K562 (cell line): ENCODE results near the gene KIF21A. TPM values are rescaled to one million over a fixed set of nuclear protein-coding genes. Genes with fewer than 3 reads are reported as not detected.

ENCODE experiments used
- ATAC-seq: fragments of 200-7000 bp; cut with Tn5 transposase; 3 replicates; pipeline ENCODE4 v1.9.1; 2020; ENCODE audit warnings: moderate library complexity
- BruUV-seq: library from RNA; stranded (reverse); fragments of 400-500 nt; replicated peaks from 2 replicates; lab custom pipeline; 2021; lab: Mats Ljungman, UMichigan
- CTCF ChIA-PET: fragments of 300-600 bp; formaldehyde crosslinking; extraction: SDS; loops from one replicate; lab custom pipeline; 2021; ENCODE audit warnings: low intra/inter-chr PET ratio; lab: Yijun Ruan, JAX
- POLR2A ChIA-PET: fragments of 300-600, 350-650 bp; sonication (Branson Sonifier 250); formaldehyde crosslinking; extraction: SDS; loops from one replicate; lab custom pipeline; 2021; ENCODE audit warnings: antibody characterized with exemption, inconsistent platforms; lab: Yijun Ruan, JAX
- DNase-seq, 4 experiments: peaks; one replicate each; pipeline versions ENCODE4 v3.0.0 to v3.0.0-alpha.2; 2011 to 2018; ENCODE audit warnings: low spot score in 3 of 4, mixed read lengths in 3 of 4; ENCODE audit errors: extremely low read depth in 1 of 4
- FAIRE-seq: peaks from 2 replicates; lab custom pipeline; 2011; peaks lifted over from hg19 to GRCh38; lab: Jason Lieb, UNC
- H2AFZ ChIP-seq: 2 replicates; pipeline ENCODE4 v1.6.0; 2011; ENCODE audit warnings: low read depth, low read length, control low read depth, inconsistent platforms
- H3K27ac ChIP-seq: fragments of 200-600 bp; 3 replicates; pipeline ENCODE4 v1.8.0; 2011; ENCODE audit warnings: low read depth, mild to moderate bottlenecking, control low read depth, inconsistent platforms, low read length, moderate library complexity, mixed read lengths; ENCODE audit errors: extremely low read depth
- H3K27me3 ChIP-seq, 2 experiments: fragments of 300-600 bp in 1 of 2; 2 replicates in 1 of 2; 3 replicates in 1 of 2; pipeline versions ENCODE4 v1.6.0 to v1.8.0; 2011; ENCODE audit warnings: inconsistent platforms in 2 of 2, low read length in 2 of 2, mild to moderate bottlenecking in 1 of 2, mixed read lengths in 1 of 2, moderate library complexity in 1 of 2; ENCODE audit not compliant: control insufficient read depth in 2 of 2, insufficient read depth in 2 of 2
- H3K36me3 ChIP-seq: fragments of 300-600 bp; 3 replicates; pipeline ENCODE4 v1.8.0; 2011; ENCODE audit warnings: mild to moderate bottlenecking, low read length, inconsistent platforms; ENCODE audit not compliant: control insufficient read depth, insufficient read depth
- H3K4me1 ChIP-seq, 2 experiments: fragments of 200-600 bp in 1 of 2; replicated peaks in 1 of 2; 2 replicates in 1 of 2; 3 replicates in 1 of 2; pipeline versions ENCODE4 v1.5.1 to v1.8.0; 2011; ENCODE audit warnings: inconsistent platforms in 2 of 2, low read length in 2 of 2, mild to moderate bottlenecking in 1 of 2, mixed read lengths in 1 of 2, moderate library complexity in 1 of 2; ENCODE audit not compliant: control insufficient read depth in 2 of 2, insufficient read depth in 2 of 2
- H3K4me2 ChIP-seq: 2 replicates; pipeline ENCODE4 v1.6.1; 2011; ENCODE audit warnings: low read length, control low read depth, inconsistent platforms, mixed read lengths; ENCODE audit not compliant: insufficient read depth
- H3K4me3 ChIP-seq: fragments of 200-600 bp; sonication (generic), shearing (Covaris generic); 2 replicates; pipeline ENCODE4 v1.5.1; 2016; ENCODE audit warnings: control low read depth, inconsistent platforms
- H3K79me2 ChIP-seq: fragments of 200-600 bp; 3 replicates; pipeline ENCODE4 v1.8.0; 2011; ENCODE audit warnings: low read length, inconsistent platforms; ENCODE audit not compliant: control insufficient read depth, insufficient read depth
- H3K9ac ChIP-seq, 2 experiments: 2 replicates each; pipeline versions ENCODE4 v1.6.0 to v1.6.1; 2011; ENCODE audit warnings: low read depth in 2 of 2, low read length in 2 of 2, control low read depth in 1 of 2, inconsistent platforms in 1 of 2, mild to moderate bottlenecking in 1 of 2, mixed read lengths in 1 of 2; ENCODE audit not compliant: insufficient read depth in 1 of 2
- H3K9me1 ChIP-seq: one replicate; pipeline ENCODE4 v1.6.0; 2011; ENCODE audit warnings: inconsistent platforms, mild to moderate bottlenecking, low read length, moderate library complexity; ENCODE audit not compliant: control insufficient read depth, insufficient read depth
- H3K9me3 ChIP-seq: replicated peaks from 2 replicates; pipeline ENCODE4 v1.5.1; 2011; ENCODE audit warnings: low read depth, low read length, inconsistent platforms; ENCODE audit not compliant: control insufficient read depth, insufficient read depth
- H4K20me1 ChIP-seq: replicated peaks from 2 replicates; pipeline ENCODE4 v1.6.1; 2011; ENCODE audit warnings: low read length, inconsistent platforms, mixed read lengths; ENCODE audit not compliant: control insufficient read depth, insufficient read depth
- BDP1 ChIP-seq: IDR thresholded peaks from 3 replicates; pipeline ENCODE4 v1.6.1; 2011; ENCODE audit not compliant: insufficient read length, insufficient read depth
- CEBPB ChIP-seq: fragments of 450-650 bp; IDR thresholded peaks from 2 replicates; pipeline ENCODE4 v1.6.1; 2016; ENCODE audit warnings: missing genetic modification characterization, missing compliant biosample characterization
- EWSR1 ChIP-seq: fragments of 450-650 bp; IDR thresholded peaks from 2 replicates; pipeline ENCODE4 v1.6.1; 2018; ENCODE audit warnings: borderline replicate concordance, mild to moderate bottlenecking, low read depth, moderate library complexity; ENCODE audit not compliant: partially characterized antibody
- KAT2B ChIP-seq: IDR thresholded peaks from one replicate; pipeline ENCODE4 v1.6.1; 2012; ENCODE audit warnings: low read depth, mild to moderate bottlenecking, control low read depth, inconsistent platforms, low read length, moderate library complexity
- KLF1 ChIP-seq: fragments of 450-650 bp; IDR thresholded peaks from 2 replicates; pipeline ENCODE4 v1.6.1; 2016; ENCODE audit warnings: missing genetic modification characterization, missing compliant biosample characterization
- PHF21A ChIP-seq: fragments of 450-650 bp; IDR thresholded peaks from 2 replicates; pipeline ENCODE4 v1.6.1; 2017; ENCODE audit warnings: low read depth, borderline replicate concordance
- POLR2AphosphoS5 ChIP-seq: IDR thresholded peaks from 2 replicates; pipeline ENCODE4 v1.6.1; 2011; ENCODE audit warnings: mild to moderate bottlenecking, low read depth, low read length, moderate library complexity; ENCODE audit not compliant: control insufficient read depth, insufficient read depth
- SMARCA4 ChIP-seq: fragments of 450-650 bp; IDR thresholded peaks from 2 replicates; pipeline ENCODE4 v1.6.1; 2016
- SMC3 ChIP-seq: conservative IDR thresholded peaks from 2 replicates; pipeline ENCODE4 v1.6.1; 2011; ENCODE audit warnings: low read depth, low read length, improper control_type of control experiment; ENCODE audit not compliant: insufficient read depth
- ZNF133 ChIP-seq: fragments of 250-450 bp; sonication (Bioruptor Pico); IDR thresholded peaks from 2 replicates; pipeline ENCODE4 v1.4.0; 2020; ENCODE audit warnings: mild to moderate bottlenecking
- ZNF24 ChIP-seq: fragments of 450-650 bp; IDR thresholded peaks from 2 replicates; pipeline ENCODE4 v1.6.1; 2016
- ZNF764 ChIP-seq: fragments of 250-450 bp; sonication (Bioruptor Pico); IDR thresholded peaks from 2 replicates; pipeline ENCODE4 v1.4.0; 2020; ENCODE audit warnings: low read depth, mild to moderate bottlenecking, moderate library complexity
- in situ Hi-C: fragments of 300-500 bp; cut with MboI; formaldehyde crosslinking; loops from 4 replicates; pipeline ENCODE4 v1.15.0; 2018; ENCODE audit warnings: inconsistent platforms, mixed read lengths
- intact Hi-C: fragments of 100-400 bp; cut with micrococcal nuclease; formaldehyde crosslinking; loops from 2 replicates; pipeline ENCODE4 v1.14.2; 2022
- polyA plus RNA-seq, 8 experiments: library from polyadenylated mRNA; depleted of rRNA in 4 of 8; stranded (reverse) in 5 of 8; unstranded in 3 of 8; fragments of >200 nt; fragmentation: Nextera tagmentation in 2 of 8; fragmentation: Illumina TruSeq in 1 of 8; extraction: Ambion mirVana in 2 of 8; extraction: Trizol in 1 of 8; gene quantifications; 2 replicates each; pipeline versions ENCODE4 v1.2.1 to v1.2.3, GENCODE V29; 2011 to 2014; ENCODE audit warnings: inconsistent platforms in 1 of 8, missing spikeins in 1 of 8
- total RNA-seq, 7 experiments: library from RNA; depleted of rRNA in 6 of 7; stranded (reverse); fragments of >200 nt in 6 of 7; fragmentation: Illumina TruSeq in 2 of 7; extraction: Trizol in 2 of 7; gene quantifications; 2 replicates each; pipeline versions ENCODE4 v1.2.1 to v1.2.3, GENCODE V29; 2011 to 2021; ENCODE audit warnings: low replicate concordance in 1 of 7

The KIF21A gene
- total and polyA plus RNA-seq, 9 of the 15 experiments (the other 6 are each of a cell fraction or from before 2014, with no cell fraction given) = 17.7 to 45.0 (median 30.3) TPM

DNA sequence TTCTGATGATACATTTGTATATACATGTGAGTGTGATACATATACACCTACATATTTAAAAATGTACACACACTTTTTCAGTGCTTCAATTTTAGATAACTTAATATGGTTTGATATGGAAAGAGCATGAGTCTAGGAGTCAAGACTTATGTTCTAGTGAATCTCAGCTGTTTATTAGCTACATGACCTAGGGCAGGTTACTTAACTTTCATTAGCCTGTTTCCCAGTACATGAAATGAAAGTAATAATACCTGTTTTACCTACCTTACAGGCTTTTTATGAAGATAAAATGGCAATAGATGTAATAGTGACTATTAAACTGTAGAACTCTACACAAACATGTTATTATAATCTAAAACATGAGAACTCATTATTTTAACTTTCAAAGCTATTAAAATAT, 39.5 kb downstream of the KIF21A start:
- BruUV-seq = no TSS peak
- H3K27me3 ChIP-seq = no peaks in the 10 kb centered on the region
- H3K4me3 ChIP-seq = no peak overlapping the region
- H3K27ac ChIP-seq = no peak overlapping the region
- no peaks in the 10 kb centered on the region for H3K9me3 ChIP-seq
- H3K36me3 ChIP-seq = no peaks in the 10 kb centered on the region
- intact Hi-C loops = no loop called here
- no peaks in the 10 kb centered on the region for H4K20me1 ChIP-seq
- H3K79me2 ChIP-seq = peaks cover 12% of the 10 kb centered on the region; the same call in 2 of the 3 replicates
- H3K9me1 ChIP-seq = no peaks in the 10 kb centered on the region
- CTCF ChIA-PET = no interaction called here
- ATAC-seq (no peak), DNase-seq (no peak), FAIRE-seq (no peak)
- no peak overlapping the region for H3K9ac ChIP-seq
- H3K4me1 ChIP-seq = no peaks in the 10 kb centered on the region
- H3K4me2 ChIP-seq = no peak overlapping the region
- no peak overlapping the region for H2AFZ ChIP-seq
- TF ChIP-seq ZNF764 (no peak), ZNF133 (CRISPR knock-in tag) (no peak), KAT2B (no peak), POLR2AphosphoS5 (no peak), CEBPB (tag) (no peak), KLF1 (tag) (no peak)
- TF ChIP-seq, all 486 proteins: peak for 0
- in situ Hi-C loops = no loop called here
- POLR2A ChIA-PET = no interaction called here

DNA sequence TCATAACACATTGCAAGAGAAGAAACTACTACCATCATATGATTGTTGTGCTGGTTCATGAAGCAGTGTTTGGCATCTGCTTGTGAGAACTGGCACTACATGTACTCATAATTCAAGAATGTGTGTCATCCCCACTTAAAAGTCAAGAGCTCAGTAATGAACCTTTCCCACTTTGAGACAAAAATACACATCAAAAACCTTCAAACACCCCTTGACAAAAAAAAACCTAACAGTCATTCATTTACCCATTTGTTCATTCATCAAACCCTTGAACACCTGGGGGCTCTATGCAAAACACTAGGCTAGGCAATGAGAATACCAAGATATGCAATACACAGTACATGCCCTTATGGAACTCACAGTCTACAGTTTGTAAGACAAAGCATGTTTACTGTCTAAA, 40.0 kb downstream of the KIF21A start:
- Histone ChIP-seq H3K27ac (no peak overlapping the region), H3K4me2 (no peak overlapping the region), H3K27me3 (no peaks in the 10 kb centered on the region), H3K9ac (no peak overlapping the region), H3K4me1 (no peaks in the 10 kb centered on the region), H3K36me3 (no peaks in the 10 kb centered on the region), H2AFZ (no peak overlapping the region), H3K9me1 (no peaks in the 10 kb centered on the region), H3K4me3 (no peak overlapping the region), H3K79me2 (peaks cover 12% of the 10 kb centered on the region; the same call in 2 of the 3 replicates), H4K20me1 (no peaks in the 10 kb centered on the region), H3K9me3 (no peaks in the 10 kb centered on the region)
- in situ Hi-C loops (no loop called here), intact Hi-C loops (no loop called here)
- no peak for ATAC-seq
- no peak for FAIRE-seq
- ChIA-PET POLR2A (no interaction called here), CTCF (no interaction called here)
- TF ChIP-seq ZNF24 = no peak
- TF ChIP-seq BDP1 = no peak
- no peak for TF ChIP-seq PHF21A
- no peak for TF ChIP-seq SMARCA4
- TF ChIP-seq EWSR1 = no peak
- TF ChIP-seq SMC3 = no peak
- no TSS peak for BruUV-seq
- no peak for DNase-seq
